Omental fat pad (tissue), 4 donors: ENCODE results near the gene ZMYND11. TPM values are rescaled to one million over a fixed set of nuclear protein-coding genes. Genes with fewer than 3 reads are reported as not detected.

ENCODE experiments used
- ATAC-seq: fragments of 150-250 bp; one replicate; pipeline ENCODE4 v1.9.1; 2016; ENCODE audit warnings: mild to moderate bottlenecking, moderate library complexity; ENCODE audit not compliant: low FRiP score
- DNase-seq: peaks from one replicate; pipeline ENCODE4 v3.0.0-alpha.2; 2019; ENCODE audit warnings: low spot score
- total RNA-seq, 4 donors: library from RNA; depleted of rRNA; stranded (reverse); fragments of >200 nt; gene quantifications; one replicate each; pipeline ENCODE4 v1.1.0, GENCODE V29; 2016
- TF ChIP-seq, protein P1 (sequence below), 3 donors: fragments of 450-650 bp; IDR thresholded peaks; one replicate each; pipeline ENCODE4 v1.5.1; 2016 to 2017; ENCODE audit warnings: antibody characterized with exemption in 3 of 3, mild to moderate bottlenecking in 3 of 3, moderate library complexity in 2 of 3

Gene ZMYND11
- 10 to 100 TPM; 59.5 to 69.8 (median 66.3) TPM for total RNA-seq

DNA sequence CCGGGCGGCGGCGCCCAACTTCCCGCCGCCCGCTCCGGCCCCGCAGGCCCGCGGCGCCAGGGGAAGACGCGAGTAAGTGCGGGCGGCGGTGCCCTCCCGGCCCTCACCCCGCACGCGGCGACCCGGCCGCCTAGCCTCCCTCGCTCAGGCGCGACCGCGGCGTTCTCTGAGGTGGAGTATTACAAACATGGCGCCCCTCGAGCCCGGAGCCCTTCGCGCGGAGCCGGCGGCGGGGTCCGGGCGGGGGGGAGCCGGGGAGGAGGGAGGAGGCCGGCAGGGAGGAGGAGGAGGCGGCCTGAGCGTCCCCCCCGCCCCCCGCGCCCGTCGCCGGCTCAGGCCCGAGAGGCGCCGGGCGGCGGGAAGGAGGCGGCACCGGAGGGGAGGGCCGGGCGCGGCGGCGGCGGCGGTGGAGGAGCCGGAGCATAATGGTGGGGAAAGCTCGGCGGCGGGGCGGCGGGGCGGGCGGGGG lies at the start of gene ZMYND11:
TSS of gene ZMYND11 (plus strand) at position 324 of the 469 bp plus-strand sequence. CDS start 44,558 bp downstream, outside the sequence.
- TF ChIP-seq, protein P1, sequence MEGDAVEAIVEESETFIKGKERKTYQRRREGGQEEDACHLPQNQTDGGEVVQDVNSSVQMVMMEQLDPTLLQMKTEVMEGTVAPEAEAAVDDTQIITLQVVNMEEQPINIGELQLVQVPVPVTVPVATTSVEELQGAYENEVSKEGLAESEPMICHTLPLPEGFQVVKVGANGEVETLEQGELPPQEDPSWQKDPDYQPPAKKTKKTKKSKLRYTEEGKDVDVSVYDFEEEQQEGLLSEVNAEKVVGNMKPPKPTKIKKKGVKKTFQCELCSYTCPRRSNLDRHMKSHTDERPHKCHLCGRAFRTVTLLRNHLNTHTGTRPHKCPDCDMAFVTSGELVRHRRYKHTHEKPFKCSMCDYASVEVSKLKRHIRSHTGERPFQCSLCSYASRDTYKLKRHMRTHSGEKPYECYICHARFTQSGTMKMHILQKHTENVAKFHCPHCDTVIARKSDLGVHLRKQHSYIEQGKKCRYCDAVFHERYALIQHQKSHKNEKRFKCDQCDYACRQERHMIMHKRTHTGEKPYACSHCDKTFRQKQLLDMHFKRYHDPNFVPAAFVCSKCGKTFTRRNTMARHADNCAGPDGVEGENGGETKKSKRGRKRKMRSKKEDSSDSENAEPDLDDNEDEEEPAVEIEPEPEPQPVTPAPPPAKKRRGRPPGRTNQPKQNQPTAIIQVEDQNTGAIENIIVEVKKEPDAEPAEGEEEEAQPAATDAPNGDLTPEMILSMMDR (IDR thresholded peaks at IDR 0.05) = no peak
- DNase-seq (no peak), ATAC-seq (peak; percentile 62)

DNA sequence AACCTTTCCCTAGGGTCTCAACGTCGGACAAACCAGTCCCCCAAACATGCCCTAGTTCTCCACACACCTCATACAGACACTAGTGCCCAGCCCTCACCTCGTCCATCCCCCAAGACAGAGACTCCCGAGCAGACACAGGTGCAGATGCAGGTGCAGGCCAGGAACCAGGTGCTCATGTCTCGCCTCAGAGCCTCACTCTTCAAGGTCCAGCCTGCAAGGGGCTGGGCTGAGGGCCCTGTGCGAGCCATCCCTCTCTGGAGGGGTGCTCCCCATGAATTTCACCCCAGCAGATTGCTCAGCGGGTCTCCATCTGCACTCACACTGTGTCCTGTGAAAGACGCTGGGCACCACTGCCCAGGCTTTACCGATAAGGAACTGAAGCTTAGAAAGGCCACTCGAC lies 49.2 kb upstream of the ZMYND11 start:
- TF ChIP-seq, protein P1 (IDR thresholded peaks at IDR 0.05) = no peak
- ATAC-seq = no peak
- no peak for DNase-seq

DNA sequence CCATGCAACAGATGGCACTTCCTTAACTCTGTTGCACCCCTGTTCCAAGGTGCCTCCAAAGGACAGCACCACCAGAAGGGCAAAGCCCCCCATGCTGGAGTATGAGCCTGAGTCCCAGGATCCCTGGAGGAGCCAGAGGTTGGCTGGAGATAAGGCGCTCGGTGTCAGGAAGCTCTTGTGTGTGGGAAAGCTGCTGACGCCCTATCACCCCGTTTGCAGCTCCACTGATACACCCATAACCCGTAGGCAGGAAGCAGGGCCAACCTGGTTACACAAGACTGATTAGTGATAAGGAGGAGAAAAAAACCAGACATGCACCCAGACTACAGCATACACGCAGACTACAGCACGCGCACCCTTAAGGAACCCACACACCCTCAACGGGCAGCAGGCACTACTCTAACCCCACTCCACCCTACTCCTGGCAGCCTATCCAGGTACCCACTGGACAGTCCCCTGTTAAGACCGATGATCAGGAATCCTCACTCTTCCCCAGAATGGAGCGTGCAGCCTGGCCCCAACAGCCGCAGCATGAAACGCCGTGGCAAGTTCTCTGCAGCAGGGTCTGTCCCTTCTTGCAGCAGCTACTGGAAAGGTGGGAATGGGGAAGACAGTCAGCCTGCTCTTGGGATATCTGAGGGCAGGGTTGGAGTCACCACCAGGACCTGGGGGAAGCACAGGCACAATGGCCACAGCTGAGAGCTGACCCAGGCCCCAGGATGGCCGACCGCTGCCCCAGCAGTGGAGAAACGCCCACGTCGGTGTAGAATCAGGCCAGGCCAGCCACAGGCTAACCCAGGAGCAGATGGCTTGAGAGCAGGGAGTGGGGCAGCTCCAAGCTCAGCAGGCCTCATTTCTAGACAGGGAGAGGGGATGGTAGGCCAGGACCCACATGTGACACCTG lies 47.8 kb upstream of the ZMYND11 start:
- ATAC-seq = no peak
- TF ChIP-seq, protein P1 (IDR thresholded peaks at IDR 0.05) = no peak
- no peak for DNase-seq

DNA sequence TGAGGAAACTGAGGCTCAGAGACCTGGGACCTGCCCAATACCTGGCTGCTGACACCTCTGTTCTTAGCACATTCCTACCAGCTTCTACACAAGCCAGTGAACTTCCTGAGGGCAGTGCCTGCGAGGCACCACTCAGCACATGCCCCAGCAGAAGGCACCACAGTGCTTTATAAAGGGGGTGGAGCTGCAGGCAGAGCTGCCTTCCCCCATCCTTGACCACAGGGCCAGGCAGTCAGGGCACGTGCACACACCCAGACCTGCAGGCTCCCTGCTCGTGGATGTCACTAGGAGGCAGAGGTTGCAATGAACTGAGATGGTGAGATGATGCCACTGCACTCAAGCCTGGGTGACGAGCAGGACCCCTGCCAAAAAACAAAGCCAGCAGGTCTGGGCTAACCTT lies 47.0 kb upstream of the ZMYND11 start:
- ATAC-seq (no peak), DNase-seq (no peak)
- TF ChIP-seq, protein P1 (IDR thresholded peaks at IDR 0.05) = no peak

DNA sequence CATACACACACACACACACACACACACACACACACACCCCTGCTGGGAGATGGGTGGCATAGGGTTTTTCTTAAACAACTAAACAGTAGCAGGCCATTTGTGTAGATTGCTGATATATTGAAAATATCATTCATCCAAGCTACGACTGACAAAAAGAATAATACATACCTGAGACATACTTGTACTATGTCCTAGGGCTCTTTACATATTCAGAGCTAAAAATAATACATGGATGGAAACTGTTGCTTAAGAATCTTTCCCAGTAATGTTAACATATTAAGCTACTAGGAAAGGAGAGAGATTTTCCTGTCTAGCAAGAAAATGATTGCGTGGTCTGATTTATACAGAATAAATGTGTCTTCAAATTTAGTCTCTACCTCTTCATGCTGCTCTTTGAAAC lies 46.0 kb upstream of the ZMYND11 start:
- DNase-seq (no peak), ATAC-seq (no peak)
- TF ChIP-seq, protein P1 (IDR thresholded peaks at IDR 0.05) = no peak

DNA sequence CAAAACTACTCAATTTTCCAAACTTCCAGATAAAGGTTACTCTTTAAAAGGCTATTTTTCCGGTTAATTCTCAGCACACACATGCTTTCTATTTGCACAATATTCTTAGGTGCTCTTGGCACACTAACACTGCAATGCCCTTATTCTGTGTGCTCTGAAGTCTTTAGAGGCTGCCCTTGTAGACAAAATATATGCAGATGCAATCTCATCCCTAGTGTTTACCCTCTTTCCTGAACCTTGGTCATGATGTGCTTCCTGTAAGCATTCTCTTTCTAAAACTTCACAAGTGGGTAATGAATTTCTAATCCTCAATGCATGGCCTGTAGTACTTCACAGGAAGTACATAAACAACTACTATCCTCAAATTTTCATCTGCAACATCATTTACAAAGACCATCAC lies 45.1 kb upstream of the ZMYND11 start:
- TF ChIP-seq, protein P1 (IDR thresholded peaks at IDR 0.05) = no peak
- DNase-seq = no peak
- ATAC-seq = no peak

DNA sequence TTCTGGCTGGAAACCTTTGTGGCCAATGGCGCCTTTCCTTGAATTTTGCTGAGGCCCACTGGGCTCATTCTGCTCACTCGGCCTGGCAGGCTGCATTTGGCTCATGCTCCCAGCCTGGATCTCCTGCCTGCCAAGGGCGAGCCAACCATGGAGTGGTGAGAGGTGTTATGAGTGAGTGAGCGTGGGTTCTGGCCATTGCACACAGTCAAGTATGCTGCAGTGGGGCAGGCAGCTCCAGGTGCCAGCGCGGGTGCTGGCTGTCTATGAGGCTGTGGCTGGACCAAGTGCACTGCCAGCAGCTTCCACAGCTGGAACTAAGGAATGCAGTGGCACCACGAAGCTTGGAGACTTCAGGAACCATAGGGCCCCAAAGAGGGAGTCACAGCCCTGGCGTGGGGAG lies 43.9 kb upstream of the ZMYND11 start:
- DNase-seq (no peak), ATAC-seq (no peak)
- TF ChIP-seq, protein P1 (IDR thresholded peaks at IDR 0.05) = no peak
